SK-N-SH treated with all-trans-retinoic acid at 6 μM for 48 hours (cell line): ENCODE data around the gene CDNF.
A peak's percentile ranks its signal among the peaks of the same experiment; 100 is the strongest.
"Not testable (repeated sequence)": the region's sequence is repeated elsewhere in the genome, so short reads cannot be mapped to it uniquely, and the experiment has no call there.

Experiments used
- ATAC-seq: fragments of 200-7000 bp; cut with Tn5 transposase; 3 replicates; pipeline ENCODE4 v1.9.1; 2020; ENCODE audit warnings: mild to moderate bottlenecking, moderate library complexity
- ARNTL ChIP-seq: fragments of 450-650 bp; formaldehyde crosslinking; IDR thresholded peaks from 2 replicates; pipeline ENCODE4 v1.5.0; 2020; ENCODE audit warnings: low read depth, mild to moderate bottlenecking, moderate library complexity, borderline replicate concordance
- CREB5 ChIP-seq: fragments of 250-450 bp; sonication (Bioruptor Pico); IDR thresholded peaks from 2 replicates; pipeline ENCODE4 v1.5.1; 2020; ENCODE audit warnings: low read depth, mild to moderate bottlenecking, moderate library complexity
- CSRNP3 ChIP-seq: fragments of 250-450 bp; sonication (Bioruptor Pico); IDR thresholded peaks from 2 replicates; pipeline ENCODE4 v1.5.1; 2021; ENCODE audit warnings: mild to moderate bottlenecking, moderate library complexity
- ESRRG ChIP-seq: fragments of 250-450 bp; sonication (Bioruptor Pico); IDR thresholded peaks from 2 replicates; pipeline ENCODE4 v1.6.1; 2021; ENCODE audit warnings: mild to moderate bottlenecking
- GLIS3 ChIP-seq: fragments of 250-450 bp; sonication (Bioruptor Pico); IDR thresholded peaks from 2 replicates; pipeline ENCODE4 v1.5.0; 2020; ENCODE audit warnings: mild to moderate bottlenecking, moderate library complexity
- ISL1 ChIP-seq: fragments of 250-450 bp; sonication (Bioruptor Pico); IDR thresholded peaks from 2 replicates; pipeline ENCODE4 v2.1.2; 2022; ENCODE audit warnings: mild to moderate bottlenecking, moderate library complexity
- OSR1 ChIP-seq: fragments of 250-450 bp; sonication (Bioruptor Pico); IDR thresholded peaks from 2 replicates; pipeline ENCODE4 v1.8.0; 2022; ENCODE audit warnings: moderate library complexity, mild to moderate bottlenecking, inconsistent platforms
- POU6F1 ChIP-seq: fragments of 250-450 bp; sonication (Bioruptor Pico); IDR thresholded peaks from 2 replicates; pipeline ENCODE4 v1.8.0; 2021; ENCODE audit warnings: low read depth, mild to moderate bottlenecking, moderate library complexity, borderline replicate concordance
- PPARA ChIP-seq: fragments of 250-450 bp; sonication (Bioruptor Pico); IDR thresholded peaks from 2 replicates; pipeline ENCODE4 v1.5.0; 2020; ENCODE audit warnings: mild to moderate bottlenecking, borderline replicate concordance
- RARB ChIP-seq: fragments of 250-450 bp; sonication (Bioruptor Pico); IDR thresholded peaks from 2 replicates; pipeline ENCODE4 v1.8.0; 2021; ENCODE audit warnings: mild to moderate bottlenecking, moderate library complexity
- TCF4 ChIP-seq: fragments of 250-450 bp; sonication (Bioruptor Pico); IDR thresholded peaks from 2 replicates; pipeline ENCODE4 v1.8.0; 2021; ENCODE audit warnings: mild to moderate bottlenecking, moderate library complexity, borderline replicate concordance
- TOX ChIP-seq: fragments of 250-450 bp; sonication (Bioruptor Pico); IDR thresholded peaks from 2 replicates; pipeline ENCODE4 v1.8.0; 2021; ENCODE audit warnings: mild to moderate bottlenecking, moderate library complexity, borderline replicate concordance
- TSHZ2 ChIP-seq: fragments of 250-450 bp; sonication (Bioruptor Pico); IDR thresholded peaks from 2 replicates; pipeline ENCODE4 v1.5.0; 2020; ENCODE audit warnings: mild to moderate bottlenecking, moderate library complexity
- ZC3H10 ChIP-seq: fragments of 250-450 bp; sonication (Bioruptor Pico); IDR thresholded peaks from 2 replicates; pipeline ENCODE4 v1.5.1; 2021; ENCODE audit warnings: mild to moderate bottlenecking, moderate library complexity
- ZFP3 ChIP-seq: fragments of 250-450 bp; sonication (Bioruptor Pico); IDR thresholded peaks from 2 replicates; pipeline ENCODE4 v1.5.0; 2020; ENCODE audit warnings: mild to moderate bottlenecking, moderate library complexity
- ZFP30 ChIP-seq: fragments of 450-650 bp; formaldehyde crosslinking; IDR thresholded peaks from 2 replicates; pipeline ENCODE4 v1.5.0; 2022; ENCODE audit warnings: mild to moderate bottlenecking, moderate library complexity
- ZNF8 ChIP-seq: fragments of 450-650 bp; formaldehyde crosslinking; IDR thresholded peaks from 2 replicates; pipeline ENCODE4 v1.5.0; 2020; ENCODE audit warnings: mild to moderate bottlenecking, moderate library complexity

CDNF gene

GRCh38 chr10:14820010-14820774 lies 17.6 kb downstream of the CDNF start:
- no peak for ATAC-seq
- TF ChIP-seq PPARA (CRISPR knock-in tag) (no peak), ISL1 (CRISPR knock-in tag) (no peak; the same call in 1 of the 2 replicates), TSHZ2 (CRISPR knock-in tag) (no peak), POU6F1 (CRISPR knock-in tag) (no peak), CREB5 (CRISPR knock-in tag) (no peak)

GRCh38 chr10:14816717-14817116 lies 21.1 kb downstream of the CDNF start:
- ATAC-seq: not testable (repeated sequence)

GRCh38 chr10:14815681-14816080 lies 22.2 kb downstream of the CDNF start:
- no peak for ATAC-seq
- TF ChIP-seq TSHZ2 (CRISPR knock-in tag): no peak
- no peak for TF ChIP-seq OSR1 (CRISPR knock-in tag)
- no peak for TF ChIP-seq TCF4
- no peak for TF ChIP-seq TOX (CRISPR knock-in tag)
- no peak for TF ChIP-seq ESRRG (CRISPR knock-in tag)
- TF ChIP-seq ZC3H10: no peak
- no peak for TF ChIP-seq ISL1 (CRISPR knock-in tag)
- TF ChIP-seq ZNF8 (CRISPR knock-in tag): no peak
- no peak for TF ChIP-seq POU6F1 (CRISPR knock-in tag)
- TF ChIP-seq ZFP30 (CRISPR knock-in tag): no peak
- TF ChIP-seq, all 23 proteins: peak for 0

- ATAC-seq: peak; percentile 47
- TF ChIP-seq ESRRG (CRISPR knock-in tag) (no peak), POU6F1 (CRISPR knock-in tag) (no peak), ZC3H10 (no peak), TSHZ2 (CRISPR knock-in tag) (no peak), OSR1 (CRISPR knock-in tag) (no peak), ARNTL (CRISPR knock-in tag) (no peak), CSRNP3 (CRISPR knock-in tag) (no peak), TOX (CRISPR knock-in tag) (no peak), ISL1 (CRISPR knock-in tag) (no peak), GLIS3 (CRISPR knock-in tag) (no peak), ZFP3 (CRISPR knock-in tag) (no peak), RARB (CRISPR knock-in tag) (no peak)
Measured at GRCh38 chr10:14812271-14812670, 25.6 kb downstream of the CDNF start.
